Medulla oblongata (tissue), 1 donor: ENCODE results near the gene NME8.

Source experiments
- DNase-seq: peaks from one replicate; pipeline ENCODE4 v3.0.0-alpha.2; 2015; ENCODE audit errors: extremely low spot score

NME8 gene

DNA sequence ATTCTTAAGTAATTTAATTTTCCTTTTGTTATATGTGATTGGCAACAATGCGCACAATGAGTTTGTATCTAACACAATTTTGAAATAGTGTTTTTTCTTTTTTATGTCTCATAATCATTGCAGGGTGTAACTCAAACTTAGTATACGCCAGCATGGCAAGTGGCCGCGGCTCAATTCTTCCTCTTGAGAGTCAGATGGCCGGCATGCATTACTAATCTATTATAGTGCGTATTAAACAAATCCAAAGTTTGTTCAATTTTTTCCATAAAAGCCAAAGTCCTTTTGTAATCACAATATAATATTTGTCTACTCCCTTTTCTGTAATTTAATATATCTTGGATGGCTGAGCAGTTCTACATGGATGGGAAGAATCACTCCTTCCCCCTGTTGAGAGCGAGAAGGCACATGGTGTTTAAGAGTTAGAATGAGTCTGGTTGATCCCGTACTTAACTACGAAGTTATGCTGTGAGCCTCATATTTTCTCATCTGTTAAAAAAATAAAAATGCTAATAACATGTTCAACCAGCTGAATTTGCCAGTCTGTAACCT lies 84.7 kb downstream of the NME8 start:
- DNase-seq, result no peak

DNA sequence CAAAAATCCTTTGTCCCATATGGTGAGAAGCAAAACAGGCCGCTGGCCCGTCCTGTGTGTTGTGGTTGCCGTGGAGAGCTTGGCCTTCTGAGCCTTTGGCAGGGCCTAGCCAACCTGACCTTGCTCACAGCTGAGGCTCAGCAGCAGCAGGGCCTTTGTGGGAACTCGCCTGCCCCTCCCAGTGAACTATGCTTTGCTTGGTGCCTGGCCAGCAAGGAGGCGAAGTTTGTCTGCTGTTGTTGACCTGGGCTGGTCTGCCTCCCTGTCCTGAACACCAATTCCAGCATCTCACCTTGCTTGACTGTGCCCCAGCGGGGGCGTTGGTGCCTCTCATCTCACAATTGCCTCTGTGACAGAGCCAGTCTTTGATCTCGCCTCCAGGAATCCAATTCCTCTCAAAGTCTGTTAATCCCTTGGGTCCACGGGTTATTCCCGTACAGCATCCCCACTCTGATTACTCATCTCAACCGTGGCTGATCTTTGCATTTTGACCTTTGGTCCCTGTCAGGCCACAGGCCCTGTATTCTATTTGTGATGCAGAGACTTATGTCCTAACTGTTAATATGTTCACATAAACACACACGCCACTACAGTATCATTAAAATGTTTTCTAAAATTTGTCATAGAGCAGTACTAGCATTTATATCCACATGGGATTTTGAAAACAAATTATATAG lies 94.7 kb downstream of the NME8 start:
- DNase-seq, result peak; percentile 60

DNA sequence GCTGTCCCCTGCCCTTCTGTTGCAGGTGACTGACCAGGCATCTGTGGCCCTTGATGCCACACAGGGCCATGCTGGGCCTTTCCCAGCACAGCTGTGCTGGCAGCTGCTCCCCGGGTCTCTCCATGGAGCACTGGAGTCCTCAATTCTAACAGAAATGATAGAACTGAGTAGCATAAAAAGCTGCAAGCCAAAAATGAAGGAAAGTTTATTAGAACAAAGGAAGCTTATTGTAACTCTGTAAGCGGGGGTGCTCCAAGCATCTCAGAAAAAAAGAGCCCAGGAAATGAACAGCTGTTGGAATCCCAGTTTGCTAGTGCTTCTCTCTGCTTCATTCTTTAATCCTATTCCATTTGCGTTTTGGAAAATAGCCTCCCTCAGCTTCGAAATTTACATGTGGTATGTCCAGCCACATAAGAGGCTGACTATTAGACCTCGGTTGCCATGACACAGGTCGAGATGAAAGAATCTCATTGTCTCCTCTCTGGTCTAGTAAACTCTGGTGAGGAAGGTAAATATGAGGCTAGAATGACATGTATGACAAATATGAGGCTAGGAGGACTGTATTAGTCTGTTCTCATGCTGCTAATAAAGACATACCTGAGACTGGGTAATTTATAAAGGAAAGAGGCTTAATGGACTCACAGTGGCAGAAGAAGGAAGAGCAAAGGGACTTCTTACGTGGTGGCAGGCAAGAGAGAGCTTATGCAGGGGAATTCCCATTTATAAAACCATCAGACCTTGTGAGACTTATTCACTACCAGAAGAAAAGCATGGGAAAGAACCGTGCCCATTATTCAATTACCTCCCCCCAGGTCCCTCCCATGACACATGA lies 95.7 kb downstream of the NME8 start:
- DNase-seq, result peak; percentile 55

DNA sequence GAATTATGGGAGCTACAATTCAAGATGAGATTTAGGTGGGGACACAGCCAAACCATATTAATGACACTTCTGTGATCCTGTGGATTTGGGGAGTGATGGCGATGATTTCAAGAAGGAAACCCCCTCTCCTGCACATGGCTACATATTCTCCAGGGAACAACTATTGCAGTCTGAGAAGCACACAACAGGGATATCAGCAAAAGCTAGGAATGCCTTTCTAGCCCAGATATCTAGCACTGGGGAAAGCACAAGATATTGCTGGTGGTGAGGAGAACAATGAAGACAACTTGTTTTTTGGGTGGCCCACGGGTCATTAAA lies 96.3 kb downstream of the NME8 start:
- no peak for DNase-seq

DNA sequence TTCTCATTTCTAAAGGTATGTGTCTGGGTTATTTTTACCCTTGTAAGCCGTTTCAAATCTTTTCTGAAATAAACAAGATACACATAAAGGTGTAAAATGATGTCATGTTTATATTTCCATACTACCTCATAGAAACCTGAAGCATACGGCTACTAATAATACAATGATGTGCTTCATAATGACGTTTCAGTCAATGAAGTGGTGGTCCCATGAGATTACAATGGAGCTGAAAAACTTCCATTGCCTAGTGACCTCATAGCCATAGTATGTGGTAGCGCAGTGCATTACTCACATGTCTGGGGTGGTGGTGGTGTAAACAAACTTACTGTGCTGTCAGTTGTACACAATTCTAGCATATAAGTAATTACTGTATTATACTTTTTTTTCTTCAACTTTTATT lies 96.9 kb downstream of the NME8 start:
- no peak for DNase-seq

DNA sequence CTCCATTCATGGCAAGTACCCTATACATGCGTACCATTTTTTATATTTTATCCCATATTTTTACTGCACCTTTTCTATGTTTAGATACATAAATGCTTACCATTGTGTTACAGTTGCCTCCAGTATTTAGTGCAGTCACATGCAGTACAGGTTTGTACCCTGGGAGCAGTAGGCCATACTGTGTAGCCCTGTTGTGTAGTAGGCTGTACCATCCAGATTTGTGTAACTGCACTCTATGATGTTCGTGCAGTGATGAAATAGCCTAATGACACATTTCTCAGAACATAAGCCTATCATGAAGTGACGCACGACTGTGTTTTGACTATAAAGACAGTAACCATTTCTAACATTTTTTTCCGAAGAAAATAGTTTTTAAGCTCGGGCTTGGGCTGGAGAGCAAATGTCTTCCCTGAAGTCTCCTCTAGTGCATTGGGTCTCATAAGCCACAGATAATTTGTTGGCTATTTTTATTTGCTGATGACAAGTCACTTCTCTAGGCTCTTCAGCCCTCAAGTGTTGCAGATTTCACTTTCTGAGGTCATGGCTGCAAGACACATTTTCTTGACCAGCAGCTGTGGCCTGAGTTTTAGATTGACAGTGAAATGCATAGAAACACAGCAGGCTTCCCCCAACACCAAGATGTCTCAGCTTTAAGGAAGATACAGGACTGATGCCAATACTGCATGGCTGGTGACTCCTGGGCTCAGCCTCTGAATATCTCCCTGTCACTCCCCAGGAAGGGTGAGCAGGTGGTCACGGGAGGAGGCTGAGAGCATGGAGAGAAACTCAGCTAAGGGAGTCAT lies 98.9 kb downstream of the NME8 start:
- no peak for DNase-seq

DNA sequence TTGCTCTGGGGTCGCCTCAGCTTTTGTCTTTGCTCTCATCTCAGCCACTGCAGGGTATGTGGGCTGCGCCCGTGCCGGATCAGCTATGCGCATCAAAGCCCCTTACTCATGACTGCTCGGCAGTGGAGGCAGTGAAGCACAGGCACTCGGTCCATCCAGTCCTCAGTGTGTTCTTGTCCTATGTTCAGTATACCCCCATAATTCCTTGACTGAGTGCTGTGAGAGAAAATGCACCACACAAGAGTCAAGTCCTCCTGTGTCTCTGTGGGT lies 99.5 kb downstream of the NME8 start:
- DNase-seq, result no peak
